Measurements from ENCODE around the gene SPAG16.

- TF ChIP-seq CTCF (IDR thresholded peaks at IDR 0.05; ENCODE audit: low read length) (no peak), EZH2 (IDR thresholded peaks at IDR 0.05; ENCODE audit: borderline replicate concordance, low read length) (no peak)
Measured at GRCh38 chr2:213682276-213682675, 398.0 kb downstream of the SPAG16 start.

Data from OCI-LY1 (cell line).